Neural progenitor cell (in vitro differentiated cells): ENCODE measurements around the gene ERMAP. TPM values are rescaled to one million over a fixed set of nuclear protein-coding genes. Genes with fewer than 3 reads are reported as not detected.
A peak's percentile ranks its signal among the peaks of the same experiment; 100 is the strongest.

Experiments
- DNase-seq: peaks from one replicate; pipeline ENCODE4 v3.0.0-alpha.2; 2016; ENCODE audit warnings: low spot score
- H2AFZ ChIP-seq: fragments of 200-600 bp; sonication (generic); replicated peaks from 2 replicates; pipeline ENCODE4 v1.6.1; 2016; ENCODE audit warnings: antibody characterized with exemption
- H3F3A ChIP-seq: fragments of 200-600 bp; sonication (generic); 2 replicates; pipeline ENCODE4 v1.6.1; 2016; ENCODE audit warnings: antibody characterized with exemption, low read depth
- H3K27ac ChIP-seq: fragments of 200-600 bp; sonication (generic); 2 replicates; pipeline ENCODE4 v1.5.1; 2016; ENCODE audit warnings: mild to moderate bottlenecking
- H3K27me3 ChIP-seq: fragments of 200-600 bp; sonication (generic); 2 replicates; pipeline ENCODE4 v1.6.1; 2016; ENCODE audit warnings: mild to moderate bottlenecking, moderate library complexity
- H3K36me3 ChIP-seq: fragments of 200-600 bp; sonication (generic); 2 replicates; pipeline ENCODE4 v1.5.1; 2016
- H3K4me1 ChIP-seq: fragments of 200-600 bp; sonication (generic); 2 replicates; pipeline ENCODE4 v1.6.1; 2016; ENCODE audit warnings: mixed run types
- H3K4me2 ChIP-seq: fragments of 200-600 bp; sonication (generic); 2 replicates; pipeline ENCODE4 v1.6.1; 2016
- H3K4me3 ChIP-seq: fragments of 200-600 bp; sonication (generic); 2 replicates; pipeline ENCODE4 v1.5.1; 2016
- H3K79me2 ChIP-seq: fragments of 200-600 bp; sonication (generic); 2 replicates; pipeline ENCODE4 v1.6.1; 2016; ENCODE audit warnings: low read depth
- H3K9ac ChIP-seq: fragments of 200-600 bp; sonication (generic); 2 replicates; pipeline ENCODE4 v1.6.1; 2016
- H3K9me3 ChIP-seq: fragments of 200-600 bp; sonication (generic); 2 replicates; pipeline ENCODE4 v1.5.1; 2016; ENCODE audit warnings: low read depth
- H4K20me1 ChIP-seq: fragments of 200-600 bp; sonication (generic); 2 replicates; pipeline ENCODE4 v1.6.1; 2016; ENCODE audit warnings: low read depth
- H3K27ac Mint-ChIP-seq: 3 replicates; pipeline ENCODE4 v1.8.0; 2021; ENCODE audit warnings: mixed read lengths
- H3K27me3 Mint-ChIP-seq: 2 replicates; pipeline ENCODE4 v1.8.0; 2022; ENCODE audit warnings: low read depth, mild to moderate bottlenecking, inconsistent platforms, moderate library complexity, mixed read lengths; ENCODE audit not compliant: insufficient read depth
- H3K36me3 Mint-ChIP-seq: 3 replicates; pipeline ENCODE4 v1.8.0; 2021; ENCODE audit warnings: mixed read lengths
- H3K4me1 Mint-ChIP-seq: 3 replicates; pipeline ENCODE4 v1.8.0; 2021; ENCODE audit warnings: mixed read lengths
- H3K4me3 Mint-ChIP-seq: 3 replicates; pipeline ENCODE4 v1.8.0; 2021; ENCODE audit warnings: mild to moderate bottlenecking, moderate library complexity, mixed read lengths
- H3K9me3 Mint-ChIP-seq: 3 replicates; pipeline ENCODE4 v1.8.0; 2020; ENCODE audit warnings: mixed read lengths
- EZH2 ChIP-seq: fragments of 200-600 bp; sonication (generic); IDR thresholded peaks from 2 replicates; pipeline ENCODE4 v1.6.1; 2017; ENCODE audit warnings: antibody characterized with exemption, mild to moderate bottlenecking, moderate library complexity
- EZH2phosphoT487 ChIP-seq: fragments of 200-600 bp; sonication (generic); IDR thresholded peaks from 2 replicates; pipeline ENCODE4 v1.6.1; 2017; ENCODE audit warnings: antibody characterized with exemption
- total RNA-seq: library from RNA; depleted of rRNA; stranded (reverse); fragments of >200 nt; gene quantifications from 2 replicates; pipeline ENCODE4 v1.2.3, GENCODE V29; 2015; ENCODE audit warnings: low replicate concordance
- TF ChIP-seq, protein P1 (sequence below): fragments of 200-600 bp; sonication (generic); IDR thresholded peaks from 2 replicates; pipeline ENCODE4 v1.5.1; 2017; ENCODE audit warnings: antibody characterized with exemption, mild to moderate bottlenecking

The ERMAP gene
- total RNA-seq, 1 donor from 2014 or later: 2.2 TPM

DNA sequence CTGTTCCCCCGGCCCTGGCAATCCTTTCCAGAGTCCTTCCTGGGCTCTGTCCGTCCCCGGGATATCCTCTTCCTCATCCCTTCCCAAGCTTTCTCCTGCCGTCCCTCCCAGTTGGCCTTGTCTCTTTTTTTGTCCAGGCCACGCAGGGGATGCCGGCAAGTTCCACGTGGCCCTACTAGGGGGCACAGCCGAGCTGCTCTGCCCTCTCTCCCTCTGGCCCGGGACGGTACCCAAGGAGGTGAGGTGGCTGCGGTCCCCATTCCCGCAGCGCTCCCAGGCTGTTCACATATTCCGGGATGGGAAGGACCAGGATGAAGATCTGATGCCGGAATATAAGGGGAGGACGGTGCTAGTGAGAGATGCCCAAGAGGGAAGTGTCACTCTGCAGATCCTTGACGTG lies 13.7 kb downstream of the ERMAP start:
- H3K79me2 ChIP-seq: no peaks in the 10 kb centered on the region

DNA sequence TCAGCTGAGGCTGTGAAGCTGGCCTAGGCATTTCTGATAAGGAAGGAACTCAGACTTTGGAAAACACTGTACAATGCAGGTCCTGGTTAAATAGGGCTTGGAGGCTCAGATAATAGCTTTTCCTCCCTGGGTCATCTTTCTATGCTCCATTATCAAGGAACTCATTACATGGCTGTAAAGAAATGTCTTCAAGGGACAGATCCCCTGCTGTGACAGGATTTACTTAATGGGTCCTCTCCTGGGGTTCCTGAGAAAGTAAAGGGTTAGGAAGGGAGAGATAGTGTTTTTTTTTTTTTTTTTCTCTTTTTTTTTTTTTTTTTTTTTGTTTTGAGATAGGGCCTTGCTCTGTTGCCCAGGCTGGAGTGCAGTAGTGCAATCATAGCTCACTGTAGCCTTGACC lies 14.4 kb downstream of the ERMAP start:
- Histone ChIP-seq H3K27ac (peak overlapping the region; percentile 53), H2AFZ (no peak overlapping the region), H3K27me3 (no peaks in the 10 kb centered on the region), H3K36me3 (no peaks in the 10 kb centered on the region), H3F3A (peaks cover 12% of the 10 kb centered on the region), H3K9me3 (no peaks in the 10 kb centered on the region), H3K79me2 (no peaks in the 10 kb centered on the region), H4K20me1 (no peaks in the 10 kb centered on the region), H3K4me1 (peaks cover 8% of the 10 kb centered on the region), H3K9ac (no peak overlapping the region), H3K4me2 (no peak overlapping the region), H3K4me3 (no peak overlapping the region)
- H3K27me3 Mint-ChIP-seq: peaks cover 7% of the 10 kb centered on the region
- no peak overlapping the region for H3K27ac Mint-ChIP-seq
- no peak overlapping the region for H3K4me3 Mint-ChIP-seq
- TF ChIP-seq EZH2 (no peak), EZH2phosphoT487 (no peak)
- TF ChIP-seq, protein P1, sequence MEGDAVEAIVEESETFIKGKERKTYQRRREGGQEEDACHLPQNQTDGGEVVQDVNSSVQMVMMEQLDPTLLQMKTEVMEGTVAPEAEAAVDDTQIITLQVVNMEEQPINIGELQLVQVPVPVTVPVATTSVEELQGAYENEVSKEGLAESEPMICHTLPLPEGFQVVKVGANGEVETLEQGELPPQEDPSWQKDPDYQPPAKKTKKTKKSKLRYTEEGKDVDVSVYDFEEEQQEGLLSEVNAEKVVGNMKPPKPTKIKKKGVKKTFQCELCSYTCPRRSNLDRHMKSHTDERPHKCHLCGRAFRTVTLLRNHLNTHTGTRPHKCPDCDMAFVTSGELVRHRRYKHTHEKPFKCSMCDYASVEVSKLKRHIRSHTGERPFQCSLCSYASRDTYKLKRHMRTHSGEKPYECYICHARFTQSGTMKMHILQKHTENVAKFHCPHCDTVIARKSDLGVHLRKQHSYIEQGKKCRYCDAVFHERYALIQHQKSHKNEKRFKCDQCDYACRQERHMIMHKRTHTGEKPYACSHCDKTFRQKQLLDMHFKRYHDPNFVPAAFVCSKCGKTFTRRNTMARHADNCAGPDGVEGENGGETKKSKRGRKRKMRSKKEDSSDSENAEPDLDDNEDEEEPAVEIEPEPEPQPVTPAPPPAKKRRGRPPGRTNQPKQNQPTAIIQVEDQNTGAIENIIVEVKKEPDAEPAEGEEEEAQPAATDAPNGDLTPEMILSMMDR: no peak
- peak; percentile 46 for DNase-seq
- peaks cover 18% of the 10 kb centered on the region for H3K4me1 Mint-ChIP-seq
- peaks cover 3% of the 10 kb centered on the region for H3K9me3 Mint-ChIP-seq
- peaks cover 3% of the 10 kb centered on the region for H3K36me3 Mint-ChIP-seq

More for the DNA sequence above, 13.7 kb downstream of the ERMAP start:
- Mint-ChIP-seq H3K36me3 (peaks cover 3% of the 10 kb centered on the region), H3K9me3 (peaks cover 3% of the 10 kb centered on the region), H3K4me3 (no peak overlapping the region), H3K4me1 (peaks cover 20% of the 10 kb centered on the region), H3K27ac (no peak overlapping the region), H3K27me3 (peaks cover 6% of the 10 kb centered on the region)
- DNase-seq: no peak
- Histone ChIP-seq H3K4me3 (no peak overlapping the region), H3K9me3 (no peaks in the 10 kb centered on the region), H3K9ac (no peak overlapping the region), H3K4me1 (peaks cover 8% of the 10 kb centered on the region), H3F3A (peaks cover 12% of the 10 kb centered on the region), H3K36me3 (no peaks in the 10 kb centered on the region), H3K27ac (no peak overlapping the region), H2AFZ (no peak overlapping the region), H3K4me2 (no peak overlapping the region), H3K27me3 (no peaks in the 10 kb centered on the region), H4K20me1 (no peaks in the 10 kb centered on the region)
- TF ChIP-seq EZH2 (no peak), EZH2phosphoT487 (no peak)
- TF ChIP-seq, protein P1: no peak

DNA sequence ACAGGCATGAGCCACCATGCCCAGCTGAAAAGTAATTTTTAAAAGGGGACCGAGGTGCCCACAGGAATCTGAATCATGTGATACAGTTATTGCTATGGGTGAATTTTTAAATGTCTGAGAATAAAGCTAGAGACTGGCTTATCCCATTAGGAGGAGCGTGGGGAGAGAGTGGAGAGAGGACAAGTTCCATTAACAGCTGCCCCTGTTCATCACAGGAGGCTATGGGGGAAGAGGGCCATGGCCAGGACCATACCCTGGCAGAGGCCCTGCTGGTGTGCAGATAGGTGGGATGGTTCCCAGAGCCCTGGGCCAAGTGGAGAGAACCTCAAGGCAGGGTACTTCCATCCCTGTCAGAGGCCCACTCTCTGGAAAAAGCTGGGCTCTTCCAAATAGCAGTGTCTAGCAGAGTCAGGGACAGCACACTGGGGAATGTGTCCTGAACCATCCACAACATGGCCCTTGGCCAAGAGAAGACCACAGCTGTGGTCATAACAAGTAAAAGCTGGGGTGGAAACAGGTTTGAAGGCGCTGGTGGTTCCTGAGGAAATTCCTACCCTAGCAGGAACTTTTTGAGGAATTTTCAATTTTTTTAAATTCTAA lies 15.8 kb downstream of the ERMAP start:
- H3K27me3 Mint-ChIP-seq: peaks cover 8% of the 10 kb centered on the region
- peaks cover 3% of the 10 kb centered on the region for H3K9me3 Mint-ChIP-seq
- H3K36me3 Mint-ChIP-seq: peaks cover 3% of the 10 kb centered on the region
- Histone ChIP-seq H3K27ac (no peak overlapping the region), H3K9me3 (no peaks in the 10 kb centered on the region), H3K79me2 (no peaks in the 10 kb centered on the region), H3F3A (peaks cover 12% of the 10 kb centered on the region), H3K4me2 (no peak overlapping the region), H3K4me1 (peaks cover 8% of the 10 kb centered on the region), H3K27me3 (no peaks in the 10 kb centered on the region), H4K20me1 (no peaks in the 10 kb centered on the region), H3K36me3 (no peaks in the 10 kb centered on the region), H2AFZ (no peak overlapping the region), H3K4me3 (no peak overlapping the region), H3K9ac (no peak overlapping the region)
- TF ChIP-seq EZH2phosphoT487: no peak
- H3K4me1 Mint-ChIP-seq: peaks cover 18% of the 10 kb centered on the region
- no peak overlapping the region for H3K27ac Mint-ChIP-seq
- no peak overlapping the region for H3K4me3 Mint-ChIP-seq
- DNase-seq: no peak

DNA sequence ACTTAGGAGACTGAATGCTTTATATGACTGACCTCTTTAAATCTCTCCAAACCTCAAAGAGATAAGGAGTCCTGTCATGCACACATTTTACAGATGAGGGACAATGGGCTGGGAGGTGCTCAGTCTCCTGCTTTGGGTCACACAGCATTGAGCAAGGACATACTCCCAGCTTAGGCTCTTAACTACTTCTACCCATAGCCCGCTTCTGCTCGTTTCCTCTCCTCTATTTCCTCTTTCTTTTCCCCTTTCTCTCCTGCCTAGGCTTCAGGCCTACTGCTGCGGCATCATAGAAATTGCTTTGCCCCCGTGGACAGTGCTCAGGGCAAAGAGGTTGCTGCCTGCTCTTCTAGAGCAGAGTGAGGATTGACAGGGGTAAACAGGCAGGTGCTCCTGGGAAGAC lies 17.1 kb downstream of the ERMAP start:
- Histone ChIP-seq H3K9ac (no peak overlapping the region), H3K9me3 (no peaks in the 10 kb centered on the region), H3K27me3 (no peaks in the 10 kb centered on the region), H3K4me1 (peaks cover 8% of the 10 kb centered on the region), H3K36me3 (no peaks in the 10 kb centered on the region), H3K27ac (no peak overlapping the region), H3F3A (peaks cover 12% of the 10 kb centered on the region), H3K4me2 (no peak overlapping the region), H2AFZ (no peak overlapping the region), H3K79me2 (no peaks in the 10 kb centered on the region), H4K20me1 (no peaks in the 10 kb centered on the region), H3K4me3 (no peak overlapping the region)
- Mint-ChIP-seq H3K9me3 (peaks cover 3% of the 10 kb centered on the region), H3K4me1 (peaks cover 17% of the 10 kb centered on the region), H3K27me3 (peaks cover 9% of the 10 kb centered on the region), H3K4me3 (no peak overlapping the region), H3K27ac (no peak overlapping the region), H3K36me3 (peaks cover 3% of the 10 kb centered on the region)
- DNase-seq: no peak
- no peak for TF ChIP-seq EZH2
- no peak for TF ChIP-seq EZH2phosphoT487
- TF ChIP-seq, protein P1: no peak
